HG02678 (cell line): ENCODE results near the gene ADTRP.
A peak's percentile ranks its signal among the peaks of the same experiment; 100 is the strongest.

Experiments used
- ATAC-seq: cut with Tn5 transposase; IDR thresholded peaks from one replicate; pipeline ENCODE4 v1.9.1; 2021; ENCODE audit warnings: mild to moderate bottlenecking, moderate library complexity; ENCODE audit not compliant: unreplicated experiment

ADTRP gene

GRCh38 chr6:11778648-11779328 lies at the start of gene ADTRP:
Gene ADTRP (minus strand): TSS chr6:11778803. CDS start chr6:11778759, 44 bp downstream.
- no peak for ATAC-seq

- ATAC-seq: no peak
These were observed 48.2 kb upstream of the ADTRP start for GRCh38 chr6:11826779-11827178.

GRCh38 chr6:11824986-11825385 lies 46.4 kb upstream of the ADTRP start:
- ATAC-seq: peak; percentile 68

- ATAC-seq: no peak
These were observed 43.7 kb upstream of the ADTRP start for GRCh38 chr6:11822346-11822745.

GRCh38 chr6:11821781-11822180 lies 43.2 kb upstream of the ADTRP start:
- no peak for ATAC-seq

GRCh38 chr6:11820821-11821220 lies 42.2 kb upstream of the ADTRP start:
- ATAC-seq: no peak

- ATAC-seq: no peak
These were observed 40.9 kb upstream of the ADTRP start for GRCh38 chr6:11819486-11819885.

GRCh38 chr6:11815231-11815630 lies 36.6 kb upstream of the ADTRP start:
- no peak for ATAC-seq

GRCh38 chr6:11814819-11815218 lies 36.2 kb upstream of the ADTRP start:
- ATAC-seq: no peak

GRCh38 chr6:11814106-11814505 lies 35.5 kb upstream of the ADTRP start:
- ATAC-seq: no peak

- no peak for ATAC-seq
These were observed 35.0 kb upstream of the ADTRP start for GRCh38 chr6:11813606-11814005.

- ATAC-seq: no peak
These were observed 34.3 kb upstream of the ADTRP start for GRCh38 chr6:11812951-11813350.

GRCh38 chr6:11812439-11812838 lies 33.8 kb upstream of the ADTRP start:
- no peak for ATAC-seq

GRCh38 chr6:11811644-11812264 lies 33.2 kb upstream of the ADTRP start:
- no peak for ATAC-seq

- ATAC-seq: no peak
These were observed 32.4 kb upstream of the ADTRP start for GRCh38 chr6:11810854-11811643.

GRCh38 chr6:11810039-11810541 lies 31.5 kb upstream of the ADTRP start:
- ATAC-seq: no peak

- no peak for ATAC-seq
These were observed 29.5 kb upstream of the ADTRP start for GRCh38 chr6:11808054-11808453.

GRCh38 chr6:11806561-11807317 lies 28.1 kb upstream of the ADTRP start:
- no peak for ATAC-seq

GRCh38 chr6:11805259-11806053 lies 26.9 kb upstream of the ADTRP start:
- no peak for ATAC-seq

GRCh38 chr6:11804701-11805100 lies 26.1 kb upstream of the ADTRP start:
- ATAC-seq: no peak
